ENCODE measurements around the gene FHOD3. TPM values are rescaled to one million over a fixed set of nuclear protein-coding genes. Genes with fewer than 3 reads are reported as not detected.

The FHOD3 gene
- total RNA-seq, 2 donors from 2014 or later = 66.0 to 114 TPM

- H3K27me3 ChIP-seq = no peaks in the 10 kb centered on the region
- DNase-seq (ENCODE audit: low spot score) = no peak
- no peak for TF ChIP-seq CTCF (IDR thresholded peaks at IDR 0.05)
- no peaks in the 10 kb centered on the region for H3K4me1 ChIP-seq
- no peak overlapping the region for H3K4me3 ChIP-seq
- H3K36me3 ChIP-seq = no peaks in the 10 kb centered on the region
- no peak overlapping the region for H3K27ac ChIP-seq
- H3K9me3 ChIP-seq = no peaks in the 10 kb centered on the region
Observed at GRCh38 chr18:36262971-36263370, 34.5 kb upstream of the FHOD3 start.

DNA sequence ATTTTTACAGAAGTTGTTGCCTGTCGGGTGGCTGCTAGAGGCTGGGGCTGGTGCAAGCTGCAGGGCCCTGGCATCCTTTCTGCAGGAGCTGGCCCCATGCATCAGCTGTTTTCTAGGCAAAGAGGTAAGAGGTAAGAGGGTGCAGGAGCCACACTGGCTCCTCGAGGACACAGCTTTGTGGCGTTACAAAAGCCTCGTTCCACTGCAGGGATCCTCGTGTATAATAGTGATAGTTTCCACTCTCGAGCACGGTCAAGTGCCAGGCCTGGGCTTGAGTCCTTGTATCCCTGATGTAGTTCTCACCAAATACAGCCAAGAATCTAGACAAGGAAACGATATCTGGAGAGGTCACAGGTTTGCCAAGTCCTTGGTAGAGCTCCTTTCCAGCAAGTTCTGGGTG is 33.2 kb upstream of the FHOD3 start:
- Histone ChIP-seq H3K27me3 (no peaks in the 10 kb centered on the region), H3K4me3 (no peak overlapping the region), H3K27ac (no peak overlapping the region), H3K4me1 (no peaks in the 10 kb centered on the region), H3K36me3 (no peaks in the 10 kb centered on the region), H3K9me3 (no peaks in the 10 kb centered on the region)
- TF ChIP-seq CTCF (IDR thresholded peaks at IDR 0.05) = no peak
- no peak for DNase-seq (ENCODE audit: low spot score)

GRCh38 chr18:36265015-36265414 is 32.5 kb upstream of the FHOD3 start:
- H3K9me3 ChIP-seq = no peaks in the 10 kb centered on the region
- DNase-seq (ENCODE audit: low spot score) = no peak
- no peak for TF ChIP-seq CTCF (IDR thresholded peaks at IDR 0.05)

DNA sequence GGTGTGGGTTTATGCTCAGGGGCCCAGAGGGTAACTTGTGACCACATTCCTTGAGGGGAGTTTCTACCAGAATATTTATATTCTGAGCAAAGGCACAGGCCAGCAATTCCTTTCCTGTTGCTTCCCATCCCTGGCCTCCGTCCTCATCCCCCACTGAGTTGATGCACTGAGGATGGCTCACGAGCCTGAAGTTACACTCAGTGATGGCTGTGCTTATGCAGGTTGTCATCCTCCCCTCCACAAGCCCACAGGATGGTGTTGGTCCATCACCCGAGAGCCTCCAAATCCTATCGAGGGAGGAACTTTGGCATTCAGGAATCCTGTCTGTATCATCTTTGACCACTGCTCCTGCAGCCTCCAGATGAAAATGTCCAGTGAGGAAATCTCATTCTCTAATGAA is 28.4 kb upstream of the FHOD3 start:
- TF ChIP-seq CTCF (IDR thresholded peaks at IDR 0.05) = no peak
- no peaks in the 10 kb centered on the region for H3K27me3 ChIP-seq
- no peak for DNase-seq (ENCODE audit: low spot score)
- no peak overlapping the region for H3K4me3 ChIP-seq
- H3K9me3 ChIP-seq = no peaks in the 10 kb centered on the region
- no peaks in the 10 kb centered on the region for H3K4me1 ChIP-seq
- H3K27ac ChIP-seq = no peak overlapping the region
- H3K36me3 ChIP-seq = no peaks in the 10 kb centered on the region

More at GRCh38 chr18:36265015-36265414, 32.5 kb upstream of the FHOD3 start:
- H3K27ac ChIP-seq = no peak overlapping the region
- H3K27me3 ChIP-seq = no peaks in the 10 kb centered on the region
- H3K4me3 ChIP-seq = no peak overlapping the region
- no peaks in the 10 kb centered on the region for H3K36me3 ChIP-seq
- no peaks in the 10 kb centered on the region for H3K4me1 ChIP-seq

DNA sequence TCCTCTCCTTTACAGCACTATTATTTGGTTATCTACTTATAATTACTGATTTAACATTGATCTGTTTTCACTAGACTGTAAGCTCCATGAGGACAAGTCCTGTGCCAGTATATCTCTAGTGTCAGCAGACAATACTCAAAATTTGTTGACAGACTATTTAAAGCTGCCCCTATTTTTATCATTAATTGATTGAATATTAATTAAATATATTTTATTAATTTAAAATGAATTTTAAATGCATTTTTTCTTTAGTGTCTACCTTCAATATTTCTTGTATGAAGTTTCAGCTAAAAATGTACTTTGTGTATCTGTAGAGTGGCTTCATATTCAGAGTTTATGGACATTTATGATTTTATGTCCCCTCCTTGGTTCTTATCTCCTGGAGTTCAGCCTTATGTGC is 26.4 kb upstream of the FHOD3 start:
- Histone ChIP-seq H3K36me3 (no peaks in the 10 kb centered on the region), H3K4me3 (no peak overlapping the region), H3K4me1 (no peaks in the 10 kb centered on the region), H3K27ac (no peak overlapping the region), H3K9me3 (no peaks in the 10 kb centered on the region), H3K27me3 (no peaks in the 10 kb centered on the region)
- TF ChIP-seq CTCF (IDR thresholded peaks at IDR 0.05) = no peak
- DNase-seq (ENCODE audit: low spot score) = no peak

DNA sequence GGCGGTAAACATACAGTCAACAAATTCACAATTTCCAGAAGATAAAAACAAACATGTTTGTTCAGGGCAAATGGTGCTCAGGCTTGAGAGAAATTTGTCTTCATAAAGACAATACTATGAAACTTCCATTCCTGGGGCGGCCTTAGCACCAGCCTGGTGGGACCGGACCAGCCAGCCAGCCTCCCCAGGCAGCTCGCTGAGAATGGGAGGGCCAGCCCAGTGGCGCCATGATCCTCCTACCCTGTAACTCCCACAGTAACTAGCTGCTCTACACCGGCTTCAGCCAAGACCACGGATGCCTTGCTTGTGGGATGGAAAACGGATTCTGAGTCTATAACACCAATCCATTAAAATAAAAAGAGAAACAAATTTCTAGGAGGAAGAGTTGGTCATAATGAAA is 24.2 kb upstream of the FHOD3 start:
- Histone ChIP-seq H3K9me3 (no peaks in the 10 kb centered on the region), H3K4me3 (no peak overlapping the region), H3K4me1 (no peaks in the 10 kb centered on the region), H3K36me3 (no peaks in the 10 kb centered on the region), H3K27ac (no peak overlapping the region), H3K27me3 (no peaks in the 10 kb centered on the region)
- DNase-seq (ENCODE audit: low spot score) = no peak
- TF ChIP-seq CTCF (IDR thresholded peaks at IDR 0.05) = no peak

Data from right atrium auricular region (tissue), 2 donors.